Epithelial cell of prostate (primary cell): ENCODE data around the gene RAI1.
A peak's percentile ranks its signal among the peaks of the same experiment; 100 is the strongest.

ENCODE experiments used
- DNase-seq: peaks from one replicate; pipeline ENCODE4 v3.0.0-alpha.2; 2011; ENCODE audit warnings: low read depth, low spot score
- H3K27ac ChIP-seq: fragments of 450-650 bp; 2 replicates; pipeline ENCODE4 v1.5.1; 2017; ENCODE audit warnings: mild to moderate bottlenecking

Gene RAI1

GRCh38 chr17:17820463-17821158 lies 139.4 kb downstream of the RAI1 start:
- DNase-seq, result no peak
- H3K27ac ChIP-seq, result peak overlapping the region; percentile 97

- peak overlapping the region; percentile 97 for H3K27ac ChIP-seq
Observed at GRCh38 chr17:17822189-17822588, 140.9 kb downstream of the RAI1 start.

GRCh38 chr17:17822616-17823015 lies 141.4 kb downstream of the RAI1 start:
- peak overlapping the region; percentile 97 for H3K27ac ChIP-seq
- DNase-seq, result no peak

More at GRCh38 chr17:17822189-17822588, 140.9 kb downstream of the RAI1 start:
- no peak for DNase-seq

GRCh38 chr17:17823433-17824118 lies 142.3 kb downstream of the RAI1 start:
- no peak for DNase-seq
- peak overlapping the region; percentile 97 for H3K27ac ChIP-seq

GRCh38 chr17:17824119-17824782 lies 143.0 kb downstream of the RAI1 start:
- peak overlapping the region; percentile 97 for H3K27ac ChIP-seq
- no peak for DNase-seq

- DNase-seq, result no peak
Observed at GRCh38 chr17:17824783-17825614, 143.7 kb downstream of the RAI1 start.

GRCh38 chr17:17826342-17826713 lies 145.1 kb downstream of the RAI1 start:
- DNase-seq, result no peak
- peak overlapping the region; percentile 97 for H3K27ac ChIP-seq

More at GRCh38 chr17:17824783-17825614, 143.7 kb downstream of the RAI1 start:
- H3K27ac ChIP-seq, result peak overlapping the region; percentile 97

GRCh38 chr17:17826942-17827785 lies 145.9 kb downstream of the RAI1 start:
- H3K27ac ChIP-seq, result peak overlapping the region; percentile 97

GRCh38 chr17:17827826-17828621 lies 146.8 kb downstream of the RAI1 start:
- no peak for DNase-seq
- H3K27ac ChIP-seq, result peak overlapping the region; percentile 97

More at GRCh38 chr17:17826942-17827785, 145.9 kb downstream of the RAI1 start:
- DNase-seq, result no peak

GRCh38 chr17:17830269-17830567 lies 149.0 kb downstream of the RAI1 start:
- peak overlapping the region; percentile 2 for H3K27ac ChIP-seq
- no peak for DNase-seq

GRCh38 chr17:17830740-17831207 lies 149.5 kb downstream of the RAI1 start:
- H3K27ac ChIP-seq, result no peak overlapping the region
- DNase-seq, result no peak

GRCh38 chr17:17831208-17832031 lies 150.2 kb downstream of the RAI1 start:
- DNase-seq, result no peak
- H3K27ac ChIP-seq, result peak overlapping the region; percentile 4

- no peak overlapping the region for H3K27ac ChIP-seq
- no peak for DNase-seq
Observed at GRCh38 chr17:17832032-17832363, 150.7 kb downstream of the RAI1 start.

- H3K27ac ChIP-seq, result peak overlapping the region; percentile 100
- no peak for DNase-seq
Observed at GRCh38 chr17:17833658-17834357, 152.6 kb downstream of the RAI1 start.

- no peak for DNase-seq
- peak overlapping the region; percentile 100 for H3K27ac ChIP-seq
Observed at GRCh38 chr17:17834974-17835373, 153.7 kb downstream of the RAI1 start.

- H3K27ac ChIP-seq, result peak overlapping the region; percentile 100
- no peak for DNase-seq
Observed at GRCh38 chr17:17835415-17836249, 154.4 kb downstream of the RAI1 start.
